Fibroblast of lung (primary cell): ENCODE data around the gene YIF1A. TPM values are rescaled to one million over a fixed set of nuclear protein-coding genes. Genes with fewer than 3 reads are reported as not detected.

Experiments used
- DNase-seq, 2 donors: peaks; one replicate each; pipeline versions ENCODE4 v3.0.0 to v3.0.0-alpha.2; 2010; ENCODE audit warnings: low read depth in 2 of 2
- H2AFZ ChIP-seq: 2 replicates; pipeline ENCODE4 v1.5.1; 2012; ENCODE audit warnings: low read length, control low read depth, inconsistent platforms
- H3K27ac ChIP-seq: 2 replicates; pipeline ENCODE4 v1.5.1; 2011; ENCODE audit warnings: low read length, control low read depth; ENCODE audit not compliant: insufficient read depth
- H3K27me3 ChIP-seq: 2 replicates; pipeline ENCODE4 v1.5.1; 2011; ENCODE audit warnings: mild to moderate bottlenecking, low read length; ENCODE audit not compliant: control insufficient read depth, insufficient read depth
- H3K36me3 ChIP-seq: 2 replicates; pipeline ENCODE4 v1.5.1; 2011; ENCODE audit warnings: low read length; ENCODE audit not compliant: control insufficient read depth, insufficient read depth
- H3K4me1 ChIP-seq: 2 replicates; pipeline ENCODE4 v1.5.1; 2011; ENCODE audit warnings: low read length; ENCODE audit not compliant: control insufficient read depth, insufficient read depth; ENCODE audit errors: extremely low read depth
- H3K4me2 ChIP-seq: 2 replicates; pipeline ENCODE4 v1.5.1; 2011; ENCODE audit warnings: low read length, control low read depth; ENCODE audit not compliant: insufficient read depth; ENCODE audit errors: extremely low read depth
- H3K4me3 ChIP-seq, 4 experiments: fragments of 200-600 bp in 1 of 4; sonication (generic) in 1 of 4; replicated peaks in 1 of 4; 2 replicates each; pipeline ENCODE4 v1.5.1; 2011 to 2016; ENCODE audit warnings: low read length in 4 of 4, low read depth in 3 of 4, mild to moderate bottlenecking in 3 of 4, control low read depth in 2 of 4, inconsistent platforms in 1 of 4, mixed read lengths in 1 of 4; ENCODE audit not compliant: insufficient read depth in 1 of 4; ENCODE audit errors: control extremely low read depth in 1 of 4
- H3K79me2 ChIP-seq: 2 replicates; pipeline ENCODE4 v1.5.1; 2012; ENCODE audit warnings: mild to moderate bottlenecking, low read length, inconsistent platforms; ENCODE audit not compliant: control insufficient read depth, insufficient read depth
- H3K9ac ChIP-seq: 2 replicates; pipeline ENCODE4 v1.5.1; 2011; ENCODE audit warnings: mild to moderate bottlenecking, low read length, control low read depth; ENCODE audit not compliant: insufficient read depth
- H3K9me3 ChIP-seq: 2 replicates; pipeline ENCODE4 v1.5.1; 2012; ENCODE audit warnings: low read depth, low read length; ENCODE audit not compliant: control insufficient read depth, insufficient read depth
- H4K20me1 ChIP-seq: 2 replicates; pipeline ENCODE4 v1.5.1; 2011; ENCODE audit warnings: low read length; ENCODE audit not compliant: control insufficient read depth, insufficient read depth; ENCODE audit errors: extremely low read depth
- EZH2 ChIP-seq: IDR thresholded peaks from 2 replicates; pipeline ENCODE4 v1.5.1; 2012; ENCODE audit warnings: low read length, control low read depth, mild to moderate bottlenecking; ENCODE audit errors: missing control alignments
- polyA plus RNA-seq, 2 donors: library from polyadenylated mRNA; depleted of rRNA in 1 of 2; stranded (reverse) in 1 of 2; unstranded in 1 of 2; fragments of >200 nt; gene quantifications; 2 replicates each; pipeline ENCODE4 v1.2.1, GENCODE V29; 2011 to 2012; ENCODE audit warnings: missing spikeins in 1 of 2
- total RNA-seq: library from RNA; depleted of rRNA; stranded (reverse); fragments of >200 nt; gene quantifications from 2 replicates; pipeline ENCODE4 v1.2.1, GENCODE V29; 2014
- TF ChIP-seq, protein P1 (sequence below), 2 donors: IDR thresholded peaks in 1 of 2; conservative IDR thresholded peaks in 1 of 2; 1 replicate in 1 of 2; 2 replicates in 1 of 2; pipeline ENCODE4 v1.5.1; 2011 to 2012; ENCODE audit warnings: low read length in 2 of 2, control low read depth in 1 of 2, inconsistent platforms in 1 of 2, low read depth in 1 of 2, mild to moderate bottlenecking in 1 of 2

The YIF1A gene
- total and polyA plus RNA-seq, 2 donors (not counting 1 experiment from before 2014, with no cell fraction given) = 160 to 167 TPM

DNA sequence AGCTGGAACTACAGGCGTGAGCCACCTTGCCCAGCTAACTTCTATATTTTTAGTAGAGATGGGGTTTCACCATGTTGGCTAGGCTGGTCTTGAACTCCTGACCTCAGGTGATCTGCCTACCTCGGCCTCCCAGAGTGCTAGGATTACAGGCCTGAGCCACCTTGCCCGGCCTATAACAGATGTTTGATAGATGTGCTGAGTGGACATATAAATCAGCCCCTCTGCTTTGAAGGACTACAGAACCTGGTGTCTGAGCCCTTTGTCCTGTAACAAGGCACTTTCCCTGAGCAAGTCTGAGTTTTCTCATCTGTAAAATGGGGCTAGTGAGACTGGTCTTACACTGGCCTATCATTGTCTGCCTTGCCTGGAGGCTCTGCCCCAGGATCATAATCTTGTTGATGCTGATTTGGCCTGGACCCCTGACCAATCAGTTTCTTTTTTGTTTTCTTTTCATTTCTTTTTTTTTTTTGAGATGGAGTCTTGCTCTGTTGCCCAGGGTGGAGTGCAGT lies 40.3 kb upstream of the YIF1A start:
- no peak overlapping the region for H3K4me3 ChIP-seq
- no peaks in the 10 kb centered on the region for H3K27me3 ChIP-seq
- peaks cover 18% of the 10 kb centered on the region for H3K79me2 ChIP-seq
- no peak overlapping the region for H3K9ac ChIP-seq
- no peak overlapping the region for H3K4me2 ChIP-seq
- H3K27ac ChIP-seq = peak overlapping the region; percentile 34
- no peaks in the 10 kb centered on the region for H3K9me3 ChIP-seq
- H4K20me1 ChIP-seq = no peaks in the 10 kb centered on the region
- peaks cover 40% of the 10 kb centered on the region for H3K4me1 ChIP-seq
- peaks cover 31% of the 10 kb centered on the region for H3K36me3 ChIP-seq
- H2AFZ ChIP-seq = no peak overlapping the region
- TF ChIP-seq EZH2 = no peak
- TF ChIP-seq, protein P1, sequence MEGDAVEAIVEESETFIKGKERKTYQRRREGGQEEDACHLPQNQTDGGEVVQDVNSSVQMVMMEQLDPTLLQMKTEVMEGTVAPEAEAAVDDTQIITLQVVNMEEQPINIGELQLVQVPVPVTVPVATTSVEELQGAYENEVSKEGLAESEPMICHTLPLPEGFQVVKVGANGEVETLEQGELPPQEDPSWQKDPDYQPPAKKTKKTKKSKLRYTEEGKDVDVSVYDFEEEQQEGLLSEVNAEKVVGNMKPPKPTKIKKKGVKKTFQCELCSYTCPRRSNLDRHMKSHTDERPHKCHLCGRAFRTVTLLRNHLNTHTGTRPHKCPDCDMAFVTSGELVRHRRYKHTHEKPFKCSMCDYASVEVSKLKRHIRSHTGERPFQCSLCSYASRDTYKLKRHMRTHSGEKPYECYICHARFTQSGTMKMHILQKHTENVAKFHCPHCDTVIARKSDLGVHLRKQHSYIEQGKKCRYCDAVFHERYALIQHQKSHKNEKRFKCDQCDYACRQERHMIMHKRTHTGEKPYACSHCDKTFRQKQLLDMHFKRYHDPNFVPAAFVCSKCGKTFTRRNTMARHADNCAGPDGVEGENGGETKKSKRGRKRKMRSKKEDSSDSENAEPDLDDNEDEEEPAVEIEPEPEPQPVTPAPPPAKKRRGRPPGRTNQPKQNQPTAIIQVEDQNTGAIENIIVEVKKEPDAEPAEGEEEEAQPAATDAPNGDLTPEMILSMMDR (conservative IDR thresholded peaks at IDR 0.05 in 1 of 2, IDR thresholded peaks at IDR 0.05 in 1 of 2; ENCODE audit: low read depth in 1 of 2, low read length in 2 of 2) = no peak
- DNase-seq = no peak

GRCh38 chr11:66328302-66329144 lies 39.6 kb upstream of the YIF1A start:
- Histone ChIP-seq H3K4me3 (no peak overlapping the region), H3K27me3 (no peaks in the 10 kb centered on the region), H3K36me3 (peaks cover 24% of the 10 kb centered on the region), H3K4me2 (peak overlapping the region; percentile 68), H3K27ac (peak overlapping the region; percentile 89), H3K79me2 (peaks cover 11% of the 10 kb centered on the region), H3K4me1 (peaks cover 42% of the 10 kb centered on the region), H3K9ac (peak overlapping the region; percentile 7), H2AFZ (peak overlapping the region; percentile 30), H4K20me1 (no peaks in the 10 kb centered on the region), H3K9me3 (no peaks in the 10 kb centered on the region)
- DNase-seq = peak; percentile 62 to 71
- no peak for TF ChIP-seq EZH2
- TF ChIP-seq, protein P1 (conservative IDR thresholded peaks at IDR 0.05 in 1 of 2, IDR thresholded peaks at IDR 0.05 in 1 of 2; ENCODE audit: low read depth in 1 of 2, low read length in 2 of 2) = peak; percentile 88 to 89

- TF ChIP-seq, protein P1 (conservative IDR thresholded peaks at IDR 0.05 in 1 of 2, IDR thresholded peaks at IDR 0.05 in 1 of 2; ENCODE audit: low read depth in 1 of 2, low read length in 2 of 2) = no peak
- no peak for TF ChIP-seq EZH2
- peaks cover 5% of the 10 kb centered on the region for H3K79me2 ChIP-seq
- DNase-seq = no peak
- H3K4me1 ChIP-seq = peaks cover 43% of the 10 kb centered on the region
- peaks cover 19% of the 10 kb centered on the region for H3K36me3 ChIP-seq
- H3K9ac ChIP-seq = no peak overlapping the region
- no peak overlapping the region for H3K4me3 ChIP-seq
- no peaks in the 10 kb centered on the region for H3K9me3 ChIP-seq
- no peak overlapping the region for H2AFZ ChIP-seq
- H3K4me2 ChIP-seq = no peak overlapping the region
- H3K27me3 ChIP-seq = no peaks in the 10 kb centered on the region
- H3K27ac ChIP-seq = peak overlapping the region; percentile 89
- no peaks in the 10 kb centered on the region for H4K20me1 ChIP-seq
Measured at GRCh38 chr11:66328031-66328301, 39.0 kb upstream of the YIF1A start.
